RWPE1 (cell line): ENCODE results near the gene BICC1.

Experiments
- CTCF ChIA-PET: fragments of 350-600 bp; sonication (Branson Sonifier 250); formaldehyde crosslinking; extraction: SDS; loops from one replicate; lab custom pipeline; 2021; lab: Yijun Ruan, JAX
- POLR2A ChIA-PET: fragments of 400-600 bp; formaldehyde crosslinking; extraction: SDS; loops from one replicate; lab custom pipeline; 2020; ENCODE audit warnings: antibody characterized with exemption; ENCODE audit not compliant: low non-redundant PET; lab: Yijun Ruan, JAX
- DNase-seq: peaks from one replicate; pipeline ENCODE4 v3.0.0; 2012; ENCODE audit warnings: low spot score
- H3K27ac ChIP-seq: fragments of 450-650 bp; 2 replicates; pipeline ENCODE4 v1.5.1; 2017
- TF ChIP-seq, protein P1 (sequence below): fragments of 450-650 bp; conservative IDR thresholded peaks from 2 replicates; pipeline ENCODE4 v1.5.1; 2017; ENCODE audit warnings: low read depth, mild to moderate bottlenecking

The BICC1 gene

DNA sequence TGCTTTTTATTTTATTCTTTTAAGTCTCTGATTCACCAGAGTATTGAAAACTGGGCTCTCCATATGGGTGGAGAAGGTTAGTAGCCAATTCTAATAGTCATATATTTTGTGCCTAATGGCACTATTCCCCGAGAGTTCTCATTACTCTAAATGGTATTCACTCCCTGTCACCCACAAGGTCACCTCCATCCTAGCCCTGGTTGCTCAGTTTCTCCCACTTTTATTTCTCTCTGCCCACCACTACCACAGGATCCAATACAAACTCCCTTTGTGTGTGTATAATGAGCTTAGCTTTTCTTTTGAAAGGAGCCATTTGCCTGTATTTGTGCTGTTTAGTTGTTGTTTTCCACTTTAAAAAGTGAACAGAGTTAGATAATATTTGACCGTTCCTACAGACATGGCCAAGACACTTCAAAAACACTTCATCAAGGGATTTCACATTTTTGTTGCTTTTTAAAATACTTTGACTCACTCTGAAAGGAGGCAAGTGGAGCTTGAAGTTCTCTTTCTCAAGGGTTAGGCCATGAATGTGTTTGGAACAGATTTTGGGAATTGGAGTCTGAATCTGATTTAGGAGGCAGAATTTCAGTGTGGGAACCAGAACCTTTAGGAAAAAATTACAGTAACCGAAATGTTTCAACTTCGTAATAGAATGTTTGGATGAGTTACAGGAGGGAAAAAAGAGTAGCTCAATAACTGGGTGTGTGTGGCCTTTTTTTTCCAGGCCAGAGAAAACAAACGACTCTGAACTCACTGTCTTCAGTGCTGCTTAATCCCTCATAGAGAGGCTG lies 321.3 kb downstream of the BICC1 start:
- CTCF ChIA-PET: interaction anchor here (0.6 kb wide), 1 partner anchor 16 kb away, joined by 4 read pairs; no protein-coding TSS in a partner anchor
- H3K27ac ChIP-seq: no peak overlapping the region
- POLR2A ChIA-PET: no interaction called here
- TF ChIP-seq, protein P1, sequence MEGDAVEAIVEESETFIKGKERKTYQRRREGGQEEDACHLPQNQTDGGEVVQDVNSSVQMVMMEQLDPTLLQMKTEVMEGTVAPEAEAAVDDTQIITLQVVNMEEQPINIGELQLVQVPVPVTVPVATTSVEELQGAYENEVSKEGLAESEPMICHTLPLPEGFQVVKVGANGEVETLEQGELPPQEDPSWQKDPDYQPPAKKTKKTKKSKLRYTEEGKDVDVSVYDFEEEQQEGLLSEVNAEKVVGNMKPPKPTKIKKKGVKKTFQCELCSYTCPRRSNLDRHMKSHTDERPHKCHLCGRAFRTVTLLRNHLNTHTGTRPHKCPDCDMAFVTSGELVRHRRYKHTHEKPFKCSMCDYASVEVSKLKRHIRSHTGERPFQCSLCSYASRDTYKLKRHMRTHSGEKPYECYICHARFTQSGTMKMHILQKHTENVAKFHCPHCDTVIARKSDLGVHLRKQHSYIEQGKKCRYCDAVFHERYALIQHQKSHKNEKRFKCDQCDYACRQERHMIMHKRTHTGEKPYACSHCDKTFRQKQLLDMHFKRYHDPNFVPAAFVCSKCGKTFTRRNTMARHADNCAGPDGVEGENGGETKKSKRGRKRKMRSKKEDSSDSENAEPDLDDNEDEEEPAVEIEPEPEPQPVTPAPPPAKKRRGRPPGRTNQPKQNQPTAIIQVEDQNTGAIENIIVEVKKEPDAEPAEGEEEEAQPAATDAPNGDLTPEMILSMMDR: no peak
- DNase-seq: no peak

DNA sequence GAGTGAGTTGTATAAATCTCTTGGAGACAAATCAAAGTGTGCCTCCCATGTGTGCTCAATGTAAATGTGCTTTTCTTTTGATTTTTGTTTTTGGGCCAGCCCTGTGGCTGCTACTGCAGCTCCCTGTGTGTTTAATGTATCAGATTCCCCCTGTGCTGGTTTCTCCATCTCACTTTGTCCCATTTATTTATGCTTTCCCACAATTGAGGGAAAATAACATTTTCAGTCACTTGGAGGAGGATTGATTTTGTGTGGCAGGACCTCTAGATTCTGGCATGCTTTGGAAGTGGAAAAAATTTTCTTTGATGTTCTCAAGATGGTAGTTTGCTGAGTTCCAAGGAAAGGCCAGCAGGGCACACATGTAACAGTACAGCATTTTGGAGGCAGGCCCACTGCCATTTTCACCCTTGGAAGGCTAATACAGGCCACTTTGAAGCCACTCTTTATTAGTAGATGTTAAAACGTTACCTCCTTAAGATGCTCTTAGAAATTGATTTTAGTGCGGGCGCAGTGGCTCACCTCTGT lies 323.6 kb downstream of the BICC1 start:
- DNase-seq: no peak
- CTCF ChIA-PET: no interaction called here
- H3K27ac ChIP-seq: no peak overlapping the region
- POLR2A ChIA-PET: no interaction called here
- TF ChIP-seq, protein P1: no peak

DNA sequence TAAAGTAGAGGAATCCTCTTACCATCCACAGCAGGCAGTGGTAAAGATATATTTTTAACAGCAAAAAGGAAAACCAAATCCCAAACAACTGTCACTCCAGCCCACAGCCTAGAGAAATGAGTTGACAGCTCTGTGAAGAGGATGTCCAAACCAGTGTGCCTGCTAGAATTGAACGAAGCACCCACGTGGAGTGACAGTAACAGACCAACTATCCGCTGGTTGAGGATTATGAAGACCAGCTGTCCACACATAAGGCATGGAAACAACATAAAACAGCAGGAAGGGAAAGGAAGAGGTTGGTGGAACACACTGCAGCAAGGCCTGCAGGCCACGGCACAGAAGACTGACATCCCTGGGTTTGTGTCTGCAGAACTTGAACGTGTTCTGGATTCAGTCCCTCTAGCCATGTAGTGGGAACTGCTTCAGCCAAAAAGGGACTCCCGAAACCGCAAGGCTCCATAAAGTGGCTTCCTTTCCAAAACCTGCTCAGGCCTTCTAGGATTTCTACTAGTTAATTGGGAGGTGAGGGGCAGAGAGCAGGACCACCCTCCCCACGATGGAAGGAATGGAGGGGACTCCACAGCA lies 324.4 kb downstream of the BICC1 start:
- H3K27ac ChIP-seq: no peak overlapping the region
- ChIA-PET CTCF (no interaction called here), POLR2A (no interaction called here)
- TF ChIP-seq, protein P1: no peak
- DNase-seq: no peak

DNA sequence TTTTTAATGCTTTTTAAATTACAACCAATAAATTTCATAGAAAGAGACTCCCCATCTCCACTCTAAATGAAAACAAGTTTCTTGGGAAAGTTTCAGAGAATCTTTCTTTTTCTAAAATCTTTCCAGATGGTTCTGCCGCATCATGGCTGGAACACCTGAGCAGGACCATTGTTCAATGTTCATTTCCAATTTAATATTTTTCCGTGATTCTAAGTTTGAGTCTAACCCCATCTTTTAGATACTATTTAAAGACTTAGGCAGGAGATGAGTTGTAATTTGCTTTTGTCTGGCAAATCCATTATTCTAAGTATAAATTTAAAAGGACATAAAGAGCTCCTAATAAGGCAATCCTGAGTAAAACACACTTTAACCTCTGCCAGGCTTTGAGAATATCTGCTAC lies 325.2 kb downstream of the BICC1 start:
- ChIA-PET CTCF (no interaction called here), POLR2A (no interaction called here)
- no peak overlapping the region for H3K27ac ChIP-seq
- TF ChIP-seq, protein P1: no peak
- DNase-seq: no peak

DNA sequence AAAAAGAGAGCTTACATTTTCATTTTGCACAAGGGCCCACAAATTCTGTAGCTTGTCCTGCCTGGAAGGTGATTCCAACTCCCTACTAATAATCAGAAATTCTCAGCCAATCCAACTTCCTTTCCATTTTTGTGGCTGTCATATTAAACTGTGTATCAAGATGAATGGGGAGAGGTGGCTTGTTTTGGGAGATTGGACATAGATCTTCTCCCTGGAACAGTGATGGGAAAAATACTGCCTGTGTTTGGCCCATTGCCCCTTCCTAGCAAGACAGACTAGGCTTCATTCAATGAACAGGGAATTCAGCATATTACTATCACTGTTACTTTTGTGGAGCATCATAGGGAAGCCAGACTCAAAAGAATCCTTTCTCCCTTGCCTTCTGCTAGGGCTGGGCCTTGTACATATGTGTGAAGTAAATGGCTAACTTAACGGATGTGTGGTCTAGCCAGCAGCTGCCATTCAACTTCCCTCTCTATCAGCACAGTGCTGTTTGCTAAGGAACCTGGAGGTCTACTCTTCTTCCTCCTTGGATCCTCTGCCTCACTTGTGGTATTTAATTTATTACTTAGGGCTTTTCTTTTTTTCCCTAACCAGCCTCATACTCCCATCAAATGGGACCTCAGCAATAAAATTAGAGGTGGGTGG lies 326.0 kb downstream of the BICC1 start:
- TF ChIP-seq, protein P1: no peak
- H3K27ac ChIP-seq: no peak overlapping the region
- ChIA-PET CTCF (no interaction called here), POLR2A (no interaction called here)
- DNase-seq: no peak

DNA sequence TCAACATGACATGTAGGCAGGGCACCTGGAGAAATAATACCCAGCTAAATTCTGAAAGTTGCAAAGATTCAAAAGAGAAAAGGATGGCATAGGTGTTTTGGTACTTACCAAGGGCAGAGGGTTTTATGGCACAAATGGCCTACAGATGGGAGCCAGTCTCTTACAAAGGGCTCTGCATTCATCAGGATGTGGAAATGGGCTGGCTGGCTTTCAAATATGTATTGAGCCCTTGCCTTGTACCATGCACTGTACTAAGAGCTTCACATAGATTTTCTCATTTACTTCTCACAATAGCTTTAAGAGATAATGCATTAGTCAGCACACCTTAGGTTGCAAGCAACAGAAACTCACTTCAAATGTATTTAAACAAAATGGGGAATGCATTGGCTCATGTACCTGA lies 327.1 kb downstream of the BICC1 start:
- TF ChIP-seq, protein P1: no peak
- POLR2A ChIA-PET: no interaction called here
- DNase-seq: no peak
- H3K27ac ChIP-seq: no peak overlapping the region
- CTCF ChIA-PET: no interaction called here
